HG03520 (cell line): ENCODE results near the gene KBTBD3.
"Not testable (repeated sequence)": the region's sequence is repeated elsewhere in the genome, so short reads cannot be mapped to it uniquely, and the experiment has no call there.

Experiments used
- ATAC-seq: cut with Tn5 transposase; IDR thresholded peaks from one replicate; pipeline ENCODE4 v1.9.1; 2021; ENCODE audit warnings: mild to moderate bottlenecking, moderate library complexity; ENCODE audit not compliant: unreplicated experiment

The KBTBD3 gene

DNA sequence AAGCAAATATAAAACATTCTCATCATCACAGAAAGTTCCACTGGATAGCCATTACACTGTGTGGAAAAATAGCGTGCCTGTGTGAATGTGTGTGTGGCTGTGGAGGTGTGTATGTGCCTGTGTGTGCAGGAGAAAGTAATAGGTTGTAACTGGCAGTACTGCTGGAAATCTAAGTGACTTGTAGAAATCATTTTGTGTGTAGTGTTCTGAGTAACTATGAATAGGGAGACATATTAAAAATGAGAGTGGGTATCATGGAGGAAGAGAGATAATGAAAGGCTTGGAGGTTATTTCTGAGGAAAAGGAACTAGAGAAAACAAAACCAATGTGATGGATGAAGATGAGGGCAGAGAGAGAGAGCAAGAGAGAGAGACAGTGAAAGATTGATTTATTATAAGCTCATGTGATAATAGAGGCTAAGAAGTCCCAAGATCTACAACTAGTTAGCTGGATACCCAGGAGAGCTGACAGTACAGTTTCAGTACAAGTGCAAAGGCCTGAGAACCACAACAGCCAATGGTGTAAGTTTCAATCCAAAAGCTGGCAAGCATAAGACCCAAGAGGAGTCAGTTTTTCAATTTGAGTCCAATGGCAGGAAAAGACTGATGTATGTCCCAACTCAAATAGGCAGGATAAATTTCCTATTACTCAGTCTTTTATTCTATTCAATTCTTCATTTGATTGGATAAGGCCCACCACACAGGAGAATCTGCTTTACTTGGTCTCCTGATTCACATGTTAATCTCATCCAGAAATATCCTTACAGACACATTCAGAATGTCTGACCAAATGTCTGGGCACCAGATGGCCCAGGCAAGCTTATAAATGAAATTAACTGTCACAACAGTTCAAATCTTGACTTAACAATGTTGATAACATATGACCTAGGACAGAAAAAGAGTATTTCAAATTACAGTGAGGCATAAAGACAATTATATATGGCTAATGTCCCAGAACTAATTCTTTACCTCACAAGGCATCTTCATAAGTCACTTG, 14.9 kb downstream of the KBTBD3 start:
- ATAC-seq, result no peak

DNA sequence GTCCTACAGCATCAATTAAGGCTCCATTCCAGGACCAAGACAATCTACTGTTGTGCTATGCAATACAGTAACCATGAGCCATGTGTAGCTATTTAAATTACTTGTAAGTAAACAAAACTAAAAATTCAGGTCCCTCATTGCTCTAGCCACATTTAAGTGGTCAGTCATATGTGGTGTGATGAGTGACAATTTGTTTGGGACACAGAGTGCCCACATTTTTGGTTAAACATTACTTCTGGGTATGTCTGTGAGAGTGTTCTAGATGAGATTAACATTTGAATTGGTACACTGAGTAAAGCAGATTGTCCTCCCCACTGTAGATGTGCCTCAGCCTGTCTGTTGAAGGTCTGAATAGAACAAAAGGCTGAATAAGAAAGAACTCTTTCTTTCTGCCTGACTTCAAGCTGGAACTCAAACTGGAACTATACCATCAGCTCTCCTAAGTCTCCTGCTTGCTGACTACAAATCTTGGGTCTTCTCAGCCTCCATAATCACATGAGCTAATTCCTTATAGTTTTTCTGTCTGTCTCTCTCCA, 15.8 kb downstream of the KBTBD3 start:
- no peak for ATAC-seq

DNA sequence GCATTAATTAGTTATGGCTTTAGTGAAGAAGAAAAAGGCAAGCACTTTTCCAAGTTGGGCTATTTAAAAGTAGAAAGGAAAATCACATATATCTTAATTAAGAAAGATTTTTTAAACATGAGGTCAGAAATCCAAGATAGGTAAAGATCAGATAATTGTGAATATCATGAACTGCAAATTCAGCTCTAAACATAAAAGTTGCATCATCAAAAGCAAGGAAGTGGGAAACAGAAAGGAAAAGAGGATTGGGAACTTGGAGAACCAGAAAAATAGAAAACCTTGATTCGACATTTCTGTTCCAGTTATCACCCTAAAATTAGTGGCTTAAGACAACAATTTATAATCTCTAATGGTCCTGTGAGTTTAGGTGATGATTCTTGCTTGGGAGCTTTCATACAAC, 17.5 kb downstream of the KBTBD3 start:
- no peak for ATAC-seq

DNA sequence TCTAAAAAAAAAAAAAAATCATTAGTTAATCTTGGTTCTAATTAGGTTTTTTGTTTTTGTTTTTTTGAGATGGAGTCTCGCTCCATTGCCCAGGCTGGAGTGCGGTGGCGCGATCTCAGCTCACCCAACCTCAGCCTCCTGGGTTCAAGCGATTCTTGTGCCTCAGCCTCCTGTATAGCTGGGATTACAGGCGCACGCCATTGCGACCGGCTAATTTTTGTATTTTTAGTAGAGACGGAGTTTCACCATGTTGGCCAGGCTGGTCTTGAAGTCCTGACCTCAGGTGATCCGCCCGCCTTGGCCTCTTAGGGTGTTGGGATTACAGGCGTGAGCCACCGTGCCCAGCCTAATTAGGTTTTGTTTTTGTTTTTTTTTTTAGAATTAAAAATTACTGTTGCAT, 18.8 kb downstream of the KBTBD3 start:
- ATAC-seq, result not testable (repeated sequence)

DNA sequence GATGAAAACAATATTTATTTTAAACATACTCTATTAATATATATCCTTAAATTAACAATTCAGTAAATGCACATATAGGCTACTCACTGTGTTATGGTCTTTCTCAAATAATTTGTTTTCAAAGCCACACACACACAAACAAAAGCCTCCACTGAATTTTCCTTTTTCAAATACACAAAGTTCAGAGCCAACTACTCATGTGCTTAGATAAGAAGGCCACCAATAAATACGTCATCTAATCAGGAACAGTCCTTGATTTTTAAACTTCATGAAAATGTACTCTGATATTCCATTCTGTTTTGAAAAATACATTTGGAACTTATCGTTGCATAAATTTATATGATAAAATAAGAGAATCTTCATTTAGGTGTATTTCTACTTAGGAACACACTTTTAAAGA, 26.0 kb downstream of the KBTBD3 start:
- no peak for ATAC-seq

DNA sequence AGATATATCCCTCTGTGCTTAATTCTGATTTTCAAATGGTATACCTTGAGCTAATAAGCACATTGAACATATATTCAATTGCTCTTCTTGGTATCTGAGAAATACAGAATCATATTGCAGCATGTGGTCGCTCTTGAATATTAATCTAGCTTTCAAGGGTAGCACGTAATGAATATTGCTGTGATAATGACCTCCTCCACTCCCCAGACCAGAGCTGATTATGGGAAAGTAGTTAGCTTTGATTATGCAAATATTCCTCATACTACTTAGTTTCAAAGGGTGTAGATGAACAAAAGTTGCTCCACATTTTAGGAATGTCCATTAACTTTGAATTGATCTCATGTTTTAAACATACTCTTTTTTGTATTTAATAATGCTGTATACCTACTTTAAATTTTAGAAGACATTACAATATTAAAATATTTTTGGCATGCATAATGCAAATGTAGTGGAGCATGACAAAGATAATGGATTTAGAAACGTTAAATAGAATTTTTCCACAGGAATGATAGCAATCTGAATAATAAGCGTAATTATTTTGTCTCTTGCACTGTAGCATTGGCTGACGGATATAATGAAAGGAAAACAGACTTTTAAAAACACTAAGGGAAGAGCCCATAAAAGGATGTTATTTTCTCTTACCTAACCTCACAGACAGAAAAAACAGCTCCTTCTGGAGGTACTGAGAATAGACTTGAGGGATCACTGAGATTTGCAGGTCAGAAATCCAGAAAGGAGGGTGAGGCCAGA, 27.2 kb downstream of the KBTBD3 start:
- no peak for ATAC-seq

DNA sequence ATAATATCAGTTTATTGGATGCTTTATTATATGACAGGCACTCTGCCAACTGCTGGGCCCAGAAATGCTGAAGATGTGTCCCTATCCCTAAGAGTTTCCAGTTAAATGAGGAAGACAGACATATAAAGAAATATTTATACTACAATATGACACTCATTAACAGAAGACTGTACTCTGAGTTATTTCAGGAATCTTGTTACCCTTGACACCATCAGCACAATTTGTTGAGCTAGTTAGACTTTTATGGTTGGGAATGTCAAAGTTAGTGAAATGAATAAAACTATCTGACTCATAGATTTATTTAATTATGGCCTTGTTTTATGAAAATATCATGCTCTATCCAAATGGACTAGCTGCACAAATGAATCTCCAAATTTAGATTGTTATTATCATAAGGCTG, 29.5 kb downstream of the KBTBD3 start:
- no peak for ATAC-seq

DNA sequence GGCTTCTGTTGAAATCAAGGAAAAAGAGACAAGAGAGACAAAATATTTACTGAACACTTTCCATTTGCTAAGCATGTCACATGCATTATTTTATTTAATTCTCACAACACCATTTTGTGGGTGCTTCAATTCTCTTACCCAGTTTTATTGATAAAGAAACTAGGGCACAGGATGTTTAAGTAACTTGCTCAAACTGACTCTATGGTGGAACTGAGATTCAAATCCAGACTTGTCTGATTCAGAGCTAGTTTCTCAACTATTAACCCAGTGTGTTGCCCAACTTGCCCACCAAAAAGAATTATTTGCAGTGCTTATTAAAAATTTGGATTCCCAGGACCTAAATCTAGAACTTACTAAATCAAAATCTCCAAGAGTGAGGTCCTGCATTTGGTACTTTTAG, 33.6 kb downstream of the KBTBD3 start:
- ATAC-seq, result no peak

DNA sequence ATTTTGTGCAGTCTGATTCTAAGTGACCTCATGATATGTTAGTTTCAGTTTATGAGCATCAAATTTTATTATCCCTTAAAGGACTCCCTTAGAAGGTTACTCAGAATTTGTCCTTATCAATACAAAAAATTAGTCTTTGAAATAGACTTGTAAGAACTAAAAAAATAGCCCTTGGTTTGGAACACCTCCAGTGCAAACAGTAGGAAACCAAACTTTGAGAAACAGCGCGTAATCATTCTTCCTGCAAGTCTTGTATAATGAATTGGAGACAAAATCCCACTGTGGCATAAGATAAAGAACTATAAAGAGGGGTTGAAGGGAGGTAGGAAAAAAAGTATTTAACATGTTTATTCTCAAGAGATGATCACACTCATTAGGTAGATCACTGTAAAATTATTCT, 44.3 kb downstream of the KBTBD3 start:
- ATAC-seq, result no peak

DNA sequence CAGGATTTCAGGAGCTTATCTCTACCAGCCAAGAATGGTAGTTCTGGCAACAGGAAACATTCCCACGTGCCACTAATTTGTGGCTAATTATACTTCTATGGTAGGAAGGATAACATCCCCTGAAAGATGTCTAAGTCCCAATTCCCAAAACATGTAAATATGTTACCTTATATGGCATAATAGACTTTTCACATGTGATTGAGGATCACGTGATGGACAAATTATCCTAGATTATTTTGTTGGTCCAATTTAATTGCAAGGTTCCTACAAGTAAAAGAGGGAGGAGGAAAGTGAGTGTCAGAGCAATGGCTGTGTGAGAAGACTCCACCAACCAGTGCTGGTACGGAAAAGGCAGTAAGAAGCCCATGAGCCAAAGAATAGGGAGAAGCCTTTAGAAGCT, 45.2 kb downstream of the KBTBD3 start:
- no peak for ATAC-seq

DNA sequence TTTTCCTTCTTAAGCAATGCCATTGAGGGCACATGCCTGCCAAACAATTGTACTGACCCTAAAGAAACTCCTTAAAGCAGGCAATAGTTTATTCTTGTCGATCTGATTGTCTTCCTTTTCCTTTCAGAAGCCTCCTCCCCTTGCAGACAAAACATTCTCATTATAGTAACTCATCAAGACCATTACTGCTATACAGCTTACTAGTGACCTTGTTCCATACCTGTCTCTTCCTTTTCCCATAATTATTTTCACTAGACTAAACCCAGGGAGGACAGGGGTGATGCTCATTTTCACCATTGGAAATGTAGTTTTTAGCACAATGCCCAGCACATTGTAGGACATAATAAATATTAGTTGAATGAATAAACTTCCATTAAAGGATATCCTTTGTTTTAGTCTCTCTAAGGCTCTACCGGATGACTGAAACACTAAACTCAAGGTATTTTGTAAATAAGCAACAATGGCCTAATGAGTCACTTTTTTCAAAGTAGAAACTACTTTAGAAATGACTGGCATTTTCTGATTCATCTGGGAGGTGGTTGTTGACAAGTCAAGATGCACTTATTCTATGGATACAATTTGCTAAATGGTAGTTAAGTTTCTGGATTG, 45.8 kb downstream of the KBTBD3 start:
- ATAC-seq, result peak; percentile 65

DNA sequence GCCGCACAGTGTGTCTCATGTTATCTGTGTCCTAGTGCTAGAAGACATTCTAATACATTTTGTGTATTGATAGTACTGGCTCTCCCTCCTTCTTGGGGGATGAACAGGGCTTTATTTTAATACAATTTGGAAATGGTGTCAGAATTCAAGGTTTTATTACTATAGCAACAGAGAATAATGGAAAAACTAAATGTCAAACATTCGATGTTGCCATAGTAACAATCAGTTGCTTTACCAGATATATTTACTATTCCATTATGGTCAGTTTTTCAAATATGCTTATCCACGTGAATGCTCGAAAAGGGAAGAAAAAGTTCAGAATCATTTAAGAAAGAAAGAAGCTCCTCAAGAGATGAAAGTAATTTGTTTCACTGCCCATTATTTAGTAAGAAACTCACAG, 46.5 kb downstream of the KBTBD3 start:
- no peak for ATAC-seq

DNA sequence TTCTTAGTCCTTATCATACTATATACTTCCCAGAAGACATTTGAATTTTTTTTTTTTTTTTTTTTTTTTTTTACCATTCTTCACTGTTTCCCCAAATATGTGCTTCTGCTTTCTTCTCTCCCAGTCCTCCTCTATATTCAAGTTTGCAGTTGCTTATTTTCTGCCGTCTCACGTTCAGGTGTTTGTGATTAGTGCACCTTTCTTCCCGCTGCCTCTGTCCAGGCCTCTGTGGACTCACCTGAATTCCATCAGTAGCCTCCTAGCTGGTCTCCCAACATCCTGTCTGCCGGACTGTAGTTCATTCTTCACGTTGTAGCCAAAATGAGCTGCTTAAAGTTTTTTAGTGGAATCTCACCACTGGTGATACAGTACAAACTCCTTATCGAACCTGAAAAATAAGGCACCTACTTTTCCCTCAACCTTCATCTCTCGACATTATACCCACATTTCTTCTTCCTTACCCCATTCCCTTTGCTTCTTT, 54.3 kb downstream of the KBTBD3 start:
- ATAC-seq, result no peak

DNA sequence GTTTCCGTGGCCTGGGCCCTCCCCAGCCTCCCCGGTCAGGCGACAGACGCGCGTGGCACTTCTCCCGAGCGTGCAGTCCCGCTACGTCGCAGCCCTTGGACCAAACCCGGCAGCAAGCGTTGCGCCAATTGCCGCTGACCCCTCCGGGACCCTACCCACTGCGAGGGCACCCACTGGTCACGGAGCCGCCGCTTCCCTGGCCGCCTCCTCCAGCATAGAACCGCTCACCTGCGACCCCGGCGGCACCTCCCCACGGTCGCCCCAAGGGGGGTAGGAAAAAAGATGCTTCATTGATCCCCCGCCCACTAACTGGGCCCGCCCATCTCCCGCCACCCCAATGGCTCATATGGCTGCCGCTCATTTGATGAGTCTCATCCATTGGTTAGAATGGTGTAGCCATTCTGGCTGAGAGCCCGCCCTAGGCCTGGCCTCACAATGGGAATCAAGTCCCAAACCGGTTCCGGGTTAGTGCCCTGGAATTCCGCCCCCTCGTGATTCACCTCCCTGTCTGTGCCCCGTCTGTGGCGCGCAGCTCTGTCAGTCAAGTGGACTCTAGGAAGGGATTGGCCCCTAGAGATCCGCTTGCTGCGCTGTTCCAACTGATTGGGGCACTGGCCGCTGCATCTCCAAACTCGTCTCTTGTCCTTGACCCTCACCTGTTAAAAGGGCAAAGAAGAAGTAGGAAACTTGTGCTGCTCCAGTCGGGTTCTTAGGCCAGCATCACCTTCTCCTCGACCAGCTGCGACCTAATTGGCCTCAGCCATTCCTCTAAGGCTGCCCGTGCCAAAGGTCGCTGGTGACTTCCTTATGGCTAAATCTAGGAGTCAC, 55.0 kb downstream of the KBTBD3 start, which contains the start of gene MSANTD4:
MSANTD4 (minus strand) TSS at position 274 of the 828 bp plus-strand sequence. CDS start 11,323 bp downstream, outside the sequence.
- ATAC-seq, result peak; percentile 98

DNA sequence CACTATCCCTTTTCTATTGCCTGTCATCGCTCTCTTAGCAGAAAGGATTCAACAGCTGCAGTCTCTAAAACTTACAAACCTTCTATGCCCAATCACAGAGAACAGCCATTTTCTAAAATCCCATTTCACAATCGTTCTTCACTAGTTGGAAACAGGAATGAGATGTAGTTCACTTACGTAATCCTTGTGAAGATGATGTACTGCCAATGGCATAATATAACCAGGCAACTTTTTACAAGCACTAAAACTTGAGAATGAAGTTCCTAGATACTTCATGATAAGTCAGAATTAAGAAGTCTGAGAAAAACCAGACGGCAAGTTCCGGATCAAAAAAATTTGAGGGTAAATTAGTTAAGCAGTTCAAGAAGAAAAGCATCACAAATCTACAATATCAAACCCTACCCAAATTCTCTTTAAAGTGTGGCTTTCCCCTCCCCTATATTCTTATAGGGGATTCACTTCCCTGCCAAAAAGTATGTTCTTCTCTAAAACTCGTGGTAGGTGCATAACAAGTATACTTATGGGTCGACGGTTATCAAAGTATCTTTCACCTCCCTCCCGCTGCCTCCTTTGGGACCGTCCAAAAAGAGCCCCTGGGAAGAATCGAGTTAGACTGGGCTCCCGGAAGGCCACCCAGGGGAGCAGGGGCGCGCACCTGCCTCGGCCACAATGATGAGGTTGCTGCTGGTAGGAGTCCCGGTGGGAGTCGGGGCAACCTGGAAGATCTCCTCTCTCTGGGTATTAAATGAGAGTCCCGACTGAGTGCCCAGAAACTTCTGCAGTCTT, 55.8 kb downstream of the KBTBD3 start:
- peak; percentile 6 for ATAC-seq

DNA sequence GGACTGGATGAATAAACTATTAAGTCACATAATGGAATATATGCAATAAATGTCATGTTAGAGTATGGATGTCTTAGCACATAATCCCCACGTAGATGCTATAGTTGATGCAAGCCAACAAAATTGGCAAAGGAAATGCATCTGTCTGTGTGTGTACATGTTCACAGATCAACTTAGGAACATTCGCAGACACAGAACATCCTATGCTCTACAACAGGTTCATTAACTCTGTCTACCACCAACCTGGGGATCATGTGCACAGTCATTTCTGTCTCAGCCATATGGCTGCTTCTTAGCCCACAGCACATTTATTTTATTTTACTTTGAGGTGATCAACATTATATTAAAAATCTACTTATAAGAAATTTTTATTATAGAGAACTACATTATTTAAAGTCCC, 60.1 kb downstream of the KBTBD3 start:
- no peak for ATAC-seq

DNA sequence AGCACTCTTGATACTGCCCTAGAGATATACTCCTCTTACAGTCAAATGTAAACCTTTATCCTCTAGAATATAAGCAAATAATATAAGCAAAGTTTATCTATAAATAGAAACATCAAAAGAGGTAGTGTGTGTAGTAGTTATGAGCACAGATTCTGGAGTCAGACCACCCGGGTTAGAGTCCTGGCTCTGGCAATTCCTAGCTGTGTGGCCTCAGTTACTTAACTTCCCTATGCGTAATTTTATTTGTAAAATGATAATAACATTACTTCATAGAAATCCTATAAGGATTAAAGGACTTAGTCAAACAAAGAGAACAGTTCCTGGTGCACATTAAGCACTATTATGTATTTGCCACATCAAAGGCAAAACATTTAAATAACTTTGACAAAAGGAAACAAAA, 62.1 kb downstream of the KBTBD3 start:
- ATAC-seq, result no peak

DNA sequence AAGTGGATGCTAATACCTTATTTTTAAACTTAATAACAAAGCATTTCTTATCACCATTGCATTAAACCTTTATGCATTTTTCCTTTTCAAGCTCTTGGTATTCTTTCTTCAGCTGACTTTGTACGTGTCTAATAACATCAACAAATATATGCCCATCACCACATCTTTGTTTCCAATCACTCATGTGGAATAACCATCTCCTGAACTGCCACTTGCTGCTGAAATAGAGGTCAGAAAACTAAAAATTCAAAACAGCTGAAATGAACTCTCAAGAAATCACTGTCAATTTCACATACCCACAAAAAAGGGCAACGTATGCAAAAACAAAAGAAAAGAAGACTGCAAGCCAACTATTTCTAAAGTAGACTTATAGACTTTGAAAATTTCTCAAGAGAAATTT, 62.5 kb downstream of the KBTBD3 start:
- ATAC-seq, result no peak

DNA sequence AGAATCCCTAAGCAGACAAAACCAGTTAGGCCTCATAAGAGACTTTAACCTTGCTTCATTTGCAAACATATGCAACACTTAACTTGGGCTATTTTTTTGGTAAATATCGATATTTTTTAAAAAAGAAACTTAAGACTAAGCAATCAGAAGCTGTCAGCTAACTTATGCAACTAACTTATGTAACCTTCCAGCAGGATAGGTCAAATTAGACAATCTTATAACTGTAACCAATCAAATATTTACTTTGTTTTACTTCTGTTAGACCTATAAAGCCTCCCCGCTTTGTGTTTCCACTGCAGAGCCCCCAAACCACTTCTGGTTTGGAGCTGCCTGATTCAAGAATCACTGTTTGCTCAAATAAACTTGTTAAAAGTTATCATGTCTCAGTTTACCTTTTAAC, 63.1 kb downstream of the KBTBD3 start:
- ATAC-seq, result no peak
